HFF-Myc (cell line): ENCODE measurements around the gene ARRDC5.
"Not testable (repeated sequence)": the region's sequence is repeated elsewhere in the genome, so short reads cannot be mapped to it uniquely, and the experiment has no call there.

Experiments
- DNase-seq: peaks from one replicate; pipeline ENCODE4 v3.0.0-alpha.2; 2011; ENCODE audit warnings: low read depth; ENCODE audit errors: extremely low read depth
- H3K4me3 ChIP-seq: replicated peaks from 2 replicates; pipeline ENCODE4 v1.5.1; 2011; ENCODE audit warnings: low read depth, mild to moderate bottlenecking, control low read depth, low read length
- TF ChIP-seq, protein P1 (sequence below): IDR thresholded peaks from 2 replicates; pipeline ENCODE4 v1.5.1; 2012; ENCODE audit warnings: mild to moderate bottlenecking, low read depth, low read length, control low read depth; ENCODE audit errors: missing control alignments

Gene ARRDC5

DNA sequence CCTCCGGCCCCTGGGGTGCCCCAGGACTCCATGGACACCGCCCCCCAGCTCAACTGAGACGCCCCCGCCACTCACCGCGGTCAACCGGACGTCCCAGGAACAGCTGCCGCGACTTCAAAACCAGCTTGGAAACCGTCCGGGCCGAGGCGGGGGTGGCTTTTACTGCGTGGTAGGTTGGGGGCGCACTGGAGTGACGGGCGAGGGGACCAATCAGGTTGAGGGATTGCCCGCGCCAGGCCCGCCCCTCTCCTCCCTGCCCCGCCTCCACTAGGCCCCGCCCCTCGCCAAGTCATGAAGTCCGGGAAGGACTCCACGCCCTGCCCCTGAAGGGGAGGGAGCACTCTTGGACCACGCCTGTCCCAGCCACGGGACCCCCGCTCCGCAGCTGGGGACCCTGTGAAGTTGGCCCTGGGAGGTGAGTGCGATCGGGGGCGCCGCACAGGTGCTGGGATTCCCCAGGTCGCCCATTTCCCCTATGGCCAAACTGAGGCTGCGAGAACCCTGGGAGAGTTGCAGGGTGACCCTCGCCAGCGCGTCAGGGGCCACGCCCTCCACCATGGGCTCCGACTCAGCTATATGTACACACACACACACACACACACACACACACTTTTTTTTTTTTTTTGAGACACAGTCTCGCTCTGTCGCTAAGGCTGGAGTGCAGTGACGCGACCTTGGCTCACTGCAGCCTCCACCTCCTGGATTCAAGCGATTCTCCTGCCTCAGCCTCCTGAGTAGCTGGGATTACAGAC lies 35.0 kb downstream of the ARRDC5 start, which contains the start of gene PLIN3:
Gene PLIN3 (minus strand): TSS at position 134 of the 752 bp plus-strand sequence. CDS start 6,273 bp downstream, outside the sequence.
- peak within 1 kb of the TSS; percentile 67 for H3K4me3 ChIP-seq
- DNase-seq: peak; percentile 82
- TF ChIP-seq, protein P1, sequence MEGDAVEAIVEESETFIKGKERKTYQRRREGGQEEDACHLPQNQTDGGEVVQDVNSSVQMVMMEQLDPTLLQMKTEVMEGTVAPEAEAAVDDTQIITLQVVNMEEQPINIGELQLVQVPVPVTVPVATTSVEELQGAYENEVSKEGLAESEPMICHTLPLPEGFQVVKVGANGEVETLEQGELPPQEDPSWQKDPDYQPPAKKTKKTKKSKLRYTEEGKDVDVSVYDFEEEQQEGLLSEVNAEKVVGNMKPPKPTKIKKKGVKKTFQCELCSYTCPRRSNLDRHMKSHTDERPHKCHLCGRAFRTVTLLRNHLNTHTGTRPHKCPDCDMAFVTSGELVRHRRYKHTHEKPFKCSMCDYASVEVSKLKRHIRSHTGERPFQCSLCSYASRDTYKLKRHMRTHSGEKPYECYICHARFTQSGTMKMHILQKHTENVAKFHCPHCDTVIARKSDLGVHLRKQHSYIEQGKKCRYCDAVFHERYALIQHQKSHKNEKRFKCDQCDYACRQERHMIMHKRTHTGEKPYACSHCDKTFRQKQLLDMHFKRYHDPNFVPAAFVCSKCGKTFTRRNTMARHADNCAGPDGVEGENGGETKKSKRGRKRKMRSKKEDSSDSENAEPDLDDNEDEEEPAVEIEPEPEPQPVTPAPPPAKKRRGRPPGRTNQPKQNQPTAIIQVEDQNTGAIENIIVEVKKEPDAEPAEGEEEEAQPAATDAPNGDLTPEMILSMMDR: no peak

DNA sequence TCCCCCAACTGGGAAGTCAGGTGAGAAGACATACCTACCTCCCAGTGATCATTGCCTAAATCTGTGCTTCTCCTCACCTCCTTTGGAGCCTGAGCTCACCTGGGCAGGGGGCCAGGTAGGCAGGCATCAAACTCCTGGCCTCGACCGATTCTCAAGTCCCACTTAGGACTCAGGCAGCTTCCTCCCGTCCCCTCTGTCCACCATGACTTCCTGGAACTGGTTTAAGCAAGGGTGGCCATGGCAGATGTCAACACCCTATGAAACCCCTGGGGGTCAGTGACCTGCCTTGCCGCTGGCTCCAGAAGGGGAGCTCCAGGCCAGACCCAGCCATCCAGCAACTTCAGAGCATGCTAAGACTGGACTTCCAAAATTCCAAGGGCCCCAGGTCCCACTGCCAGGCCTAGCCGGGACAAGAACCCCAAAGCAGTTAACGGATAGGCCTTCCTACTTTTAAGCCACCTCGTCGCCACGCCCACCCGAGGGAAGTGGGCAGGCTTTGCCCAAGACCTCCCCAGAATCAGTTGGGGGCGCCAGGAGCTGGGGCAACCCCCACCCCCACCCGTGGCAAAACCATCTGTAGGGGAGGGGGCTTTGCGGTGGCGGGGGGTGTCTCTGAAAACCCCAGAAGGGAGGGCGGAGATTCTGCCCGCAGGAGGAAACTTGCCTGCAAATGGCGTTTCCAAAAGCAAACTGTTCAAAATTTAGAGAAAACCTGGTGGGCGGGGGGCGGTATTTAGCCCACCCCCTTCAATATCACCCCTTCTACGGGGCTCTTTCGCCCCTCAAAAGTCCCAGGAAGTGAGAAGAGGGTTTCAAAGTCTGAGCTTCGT lies 35.9 kb downstream of the ARRDC5 start:
- TF ChIP-seq, protein P1: no peak
- no peak for DNase-seq
- H3K4me3 ChIP-seq: peak overlapping the region; percentile 67

DNA sequence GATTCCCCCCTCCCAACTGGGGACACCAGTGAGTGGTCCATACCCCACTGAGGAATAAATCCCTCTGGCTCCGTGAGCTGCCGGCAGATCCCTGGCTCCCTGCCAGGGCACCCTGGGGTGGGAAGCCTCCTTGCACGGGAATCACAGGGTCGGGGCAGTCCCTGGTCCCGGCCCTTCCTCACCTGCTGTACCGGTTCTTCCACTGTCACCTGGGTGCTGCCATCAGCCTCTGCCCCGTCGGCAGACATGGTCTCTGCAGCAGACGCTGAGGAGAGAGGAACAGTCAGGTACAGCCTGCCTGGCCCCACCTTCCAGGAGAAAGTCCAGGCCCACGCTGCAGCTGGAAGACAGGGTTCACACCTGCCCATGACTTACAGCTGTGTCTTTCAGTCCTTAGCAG lies 41.5 kb downstream of the ARRDC5 start:
- DNase-seq: no peak
- H3K4me3 ChIP-seq: no peak overlapping the region
- TF ChIP-seq, protein P1: no peak

DNA sequence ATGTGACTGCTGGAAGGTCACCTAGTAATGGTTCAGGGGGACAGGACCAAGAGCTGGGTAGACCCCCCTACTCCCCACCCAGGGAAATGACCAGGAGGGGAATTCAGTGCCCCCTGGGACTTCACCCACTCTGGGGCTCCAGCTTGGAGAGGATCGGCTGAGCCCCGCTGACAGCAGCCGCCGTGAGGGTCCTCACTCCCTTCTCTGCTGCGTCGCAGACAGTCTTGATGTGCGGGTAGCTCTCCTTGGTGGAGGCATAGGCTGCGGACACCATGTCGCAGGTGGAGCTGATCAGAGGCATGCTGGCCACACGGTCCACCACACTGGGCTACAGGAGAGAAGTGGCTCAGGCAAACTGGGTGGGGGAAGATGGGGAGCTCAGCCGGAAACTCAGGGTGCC lies 43.0 kb downstream of the ARRDC5 start:
- H3K4me3 ChIP-seq: no peak overlapping the region
- no peak for DNase-seq
- TF ChIP-seq, protein P1: no peak

DNA sequence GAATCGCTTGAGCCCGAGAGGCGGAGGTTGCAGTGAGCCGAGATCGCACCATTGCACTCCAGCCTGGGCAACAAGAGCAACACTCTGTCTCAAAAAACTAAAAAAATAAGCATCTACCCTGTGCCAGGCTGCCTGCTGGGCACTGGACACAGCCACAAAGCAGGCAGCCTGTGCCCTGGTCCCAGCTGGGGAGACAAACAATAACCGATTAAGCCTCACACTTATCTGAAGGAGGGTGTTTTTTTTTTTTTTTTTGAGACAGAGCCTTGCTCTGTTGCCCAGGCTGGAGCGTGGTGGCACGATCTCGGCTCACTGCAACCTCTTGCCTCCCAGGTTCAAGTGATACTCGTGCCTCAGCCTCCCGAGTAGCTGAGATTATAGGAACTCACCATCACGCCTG lies 46.2 kb downstream of the ARRDC5 start:
- H3K4me3 ChIP-seq, DNase-seq: not testable (repeated sequence)

DNA sequence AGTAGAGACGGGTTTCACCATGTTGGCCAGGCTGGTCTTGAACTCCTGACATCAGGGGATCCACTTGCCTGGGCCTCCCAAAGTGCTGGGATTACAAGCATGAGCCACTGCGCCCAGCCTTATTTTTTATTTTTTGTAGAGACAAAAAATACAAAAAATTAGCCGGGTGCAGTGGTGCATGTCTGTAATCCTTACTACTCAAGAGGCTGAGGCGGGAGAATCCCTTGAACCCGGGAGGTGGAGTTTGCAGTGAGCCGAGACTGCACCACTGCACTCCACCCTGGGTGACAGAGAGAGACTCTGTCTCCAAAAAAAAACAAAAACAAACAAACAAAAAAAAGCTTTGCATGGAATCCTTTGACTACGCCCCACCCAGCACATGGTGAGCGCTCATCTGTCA lies 49.2 kb downstream of the ARRDC5 start:
- not testable (repeated sequence) for H3K4me3 ChIP-seq, DNase-seq

DNA sequence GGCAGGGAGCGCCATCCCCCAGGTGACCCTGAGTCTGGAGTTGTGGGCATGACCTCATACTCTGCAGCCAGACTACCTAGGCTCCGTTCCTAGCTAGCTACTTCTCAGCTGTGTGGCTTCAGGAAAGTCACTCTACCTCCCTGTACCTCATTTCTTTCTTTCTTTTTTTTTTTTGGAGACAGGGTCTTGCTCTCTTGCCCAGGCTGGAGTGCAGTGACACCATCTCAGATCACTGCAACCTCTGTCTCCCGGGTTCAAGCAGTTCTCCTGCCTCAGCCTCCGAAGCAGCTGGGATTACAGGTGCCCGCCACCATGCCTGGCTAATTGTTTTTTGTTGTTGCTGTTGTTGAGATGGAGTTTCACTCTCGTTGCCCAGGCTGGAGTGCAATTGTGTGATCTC lies 50.2 kb downstream of the ARRDC5 start:
- no peak overlapping the region for H3K4me3 ChIP-seq
- DNase-seq: no peak
- TF ChIP-seq, protein P1: no peak
